ENCODE results near the gene KIF4B.

DNA sequence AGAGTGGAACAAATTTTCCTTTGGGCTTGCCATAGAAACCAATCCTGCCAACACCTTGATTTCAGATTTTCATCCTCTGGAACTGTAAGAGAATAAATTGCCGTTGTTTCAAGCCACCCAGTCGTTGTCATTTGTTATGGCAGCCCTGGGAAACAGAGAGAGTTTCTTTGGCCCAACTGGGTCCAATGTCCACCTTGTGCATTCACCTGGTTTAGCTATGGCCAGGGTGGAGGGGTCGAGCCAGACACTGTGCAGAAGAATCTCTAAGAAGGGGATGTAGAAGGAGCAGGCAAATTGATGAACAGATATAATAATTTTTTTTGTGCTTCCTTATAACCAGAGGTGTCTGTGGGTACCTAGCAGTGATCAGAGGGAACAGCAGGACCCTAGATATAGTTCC lies 9.8 kb downstream of the KIF4B start:
- TF ChIP-seq EZH2 (IDR thresholded peaks at IDR 0.05), result no peak
- TF ChIP-seq, protein P1, sequence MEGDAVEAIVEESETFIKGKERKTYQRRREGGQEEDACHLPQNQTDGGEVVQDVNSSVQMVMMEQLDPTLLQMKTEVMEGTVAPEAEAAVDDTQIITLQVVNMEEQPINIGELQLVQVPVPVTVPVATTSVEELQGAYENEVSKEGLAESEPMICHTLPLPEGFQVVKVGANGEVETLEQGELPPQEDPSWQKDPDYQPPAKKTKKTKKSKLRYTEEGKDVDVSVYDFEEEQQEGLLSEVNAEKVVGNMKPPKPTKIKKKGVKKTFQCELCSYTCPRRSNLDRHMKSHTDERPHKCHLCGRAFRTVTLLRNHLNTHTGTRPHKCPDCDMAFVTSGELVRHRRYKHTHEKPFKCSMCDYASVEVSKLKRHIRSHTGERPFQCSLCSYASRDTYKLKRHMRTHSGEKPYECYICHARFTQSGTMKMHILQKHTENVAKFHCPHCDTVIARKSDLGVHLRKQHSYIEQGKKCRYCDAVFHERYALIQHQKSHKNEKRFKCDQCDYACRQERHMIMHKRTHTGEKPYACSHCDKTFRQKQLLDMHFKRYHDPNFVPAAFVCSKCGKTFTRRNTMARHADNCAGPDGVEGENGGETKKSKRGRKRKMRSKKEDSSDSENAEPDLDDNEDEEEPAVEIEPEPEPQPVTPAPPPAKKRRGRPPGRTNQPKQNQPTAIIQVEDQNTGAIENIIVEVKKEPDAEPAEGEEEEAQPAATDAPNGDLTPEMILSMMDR (IDR thresholded peaks at IDR 0.05 in 2 of 3, conservative IDR thresholded peaks at IDR 0.05 in 1 of 3; ENCODE audit: borderline replicate concordance in 1 of 3, insufficient read depth in 1 of 3, low read depth in 2 of 3, low read length in 2 of 3), result no peak
- no peak for TF ChIP-seq POLR2AphosphoS5 (IDR thresholded peaks at IDR 0.05; ENCODE audit: low read depth, low read length)
- no peak for TF ChIP-seq TCF7L2 (IDR thresholded peaks at IDR 0.05; ENCODE audit: borderline replicate concordance, extremely low read depth, insufficient read depth, insufficient read length)
- no peak for TF ChIP-seq MAX (IDR thresholded peaks at IDR 0.05)
- TF ChIP-seq POLR2A (IDR thresholded peaks at IDR 0.05; ENCODE audit: borderline replicate concordance, extremely low read depth, insufficient read depth, insufficient read length), result no peak
- no peak for TF ChIP-seq SIN3A (IDR thresholded peaks at IDR 0.05; ENCODE audit: low read depth)
- no peak for TF ChIP-seq ZNF274 (IDR thresholded peaks at IDR 0.05; ENCODE audit: low read depth, low read length)
- no peak for TF ChIP-seq REST (IDR thresholded peaks at IDR 0.05; ENCODE audit: low read depth)
- TF ChIP-seq CEBPB (IDR thresholded peaks at IDR 0.05; ENCODE audit: low read depth), result no peak
- TF ChIP-seq SP1 (IDR thresholded peaks at IDR 0.05; ENCODE audit: low read depth), result no peak
- TF ChIP-seq YY1 (IDR thresholded peaks at IDR 0.05; ENCODE audit: extremely low read depth, insufficient replicate concordance, low read depth, low read length), result no peak
